NCI-H146 treated with DMSO at 0.1 percent for 48 hours (cell line): ENCODE measurements around the gene PRKCA.
"Not testable (repeated sequence)": the region's sequence is repeated elsewhere in the genome, so short reads cannot be mapped to it uniquely, and the experiment has no call there.

Source experiments
- DNase-seq: peaks from one replicate; lab custom pipeline; 2025; ENCODE audit not compliant: unreplicated experiment; lab: John Stamatoyannopoulos, UW

The PRKCA gene

DNA sequence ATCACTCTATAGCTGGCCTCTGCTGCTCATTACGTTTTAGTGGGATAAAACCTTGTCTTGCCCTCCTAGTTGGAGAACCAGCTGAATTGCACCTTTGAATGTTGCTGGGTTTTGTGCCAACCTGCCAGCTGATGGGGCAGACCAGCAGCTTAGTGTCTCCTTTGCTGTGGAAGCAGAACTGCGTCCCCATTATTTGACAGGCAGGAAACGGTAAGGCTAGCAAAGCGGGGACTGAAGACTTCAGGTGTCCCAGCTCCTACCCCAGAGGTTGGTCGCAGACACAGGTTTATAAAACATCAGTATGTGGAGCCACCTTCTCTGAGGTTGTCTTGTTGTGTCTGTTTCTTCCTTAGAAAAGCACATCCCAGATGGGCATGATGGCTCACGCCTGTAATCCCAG is 158.1 kb downstream of the PRKCA start:
- no peak for DNase-seq

DNA sequence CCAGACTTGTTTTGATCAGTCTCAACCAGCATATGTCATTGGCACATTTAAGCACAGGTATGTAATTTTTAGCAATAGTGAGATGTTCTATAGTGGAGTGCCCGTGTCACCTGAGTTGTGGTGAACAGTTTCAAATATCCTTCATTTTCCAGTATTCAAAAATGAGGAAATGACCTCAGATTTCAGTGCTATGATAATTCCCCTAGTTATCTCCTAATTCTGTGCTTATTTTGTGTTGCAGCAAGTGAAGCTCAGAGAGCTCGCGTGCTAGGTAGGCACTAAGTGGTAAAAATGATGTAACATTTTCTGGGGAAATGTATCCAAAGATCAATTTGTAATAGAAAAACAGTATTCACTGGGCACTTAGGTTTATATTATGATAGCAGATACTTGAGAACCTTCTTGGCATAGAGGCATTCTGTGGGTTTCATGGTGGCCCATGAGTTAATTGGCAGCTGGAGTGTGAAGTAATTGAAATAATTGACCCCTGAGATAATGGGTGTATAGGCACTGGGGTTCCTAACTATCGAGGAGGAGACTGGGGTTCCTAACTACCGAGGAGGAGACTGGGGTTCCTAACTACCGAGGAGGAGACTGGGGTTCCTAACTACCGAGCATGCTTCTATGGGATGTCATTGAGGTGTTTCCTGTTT is 159.1 kb downstream of the PRKCA start:
- no peak for DNase-seq

DNA sequence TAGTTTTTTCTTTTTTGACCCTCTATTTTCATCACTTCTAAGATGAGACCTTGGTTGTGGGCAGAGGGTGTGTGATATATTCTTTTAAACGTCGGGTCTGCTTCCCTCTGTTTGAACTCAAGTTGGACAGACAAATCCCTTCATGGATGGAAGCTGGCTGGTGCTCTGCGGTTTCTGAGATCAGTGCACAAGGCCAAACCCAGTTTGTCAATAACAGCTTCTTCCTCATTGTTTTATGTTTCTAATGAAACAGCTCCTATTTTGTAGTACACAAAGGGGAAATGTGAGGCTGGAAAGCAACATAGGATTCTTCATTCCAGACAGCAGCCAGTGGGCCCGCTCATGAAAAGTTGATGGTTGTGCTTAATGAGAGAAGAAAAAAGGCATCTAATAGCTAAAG is 159.6 kb downstream of the PRKCA start:
- no peak for DNase-seq

DNA sequence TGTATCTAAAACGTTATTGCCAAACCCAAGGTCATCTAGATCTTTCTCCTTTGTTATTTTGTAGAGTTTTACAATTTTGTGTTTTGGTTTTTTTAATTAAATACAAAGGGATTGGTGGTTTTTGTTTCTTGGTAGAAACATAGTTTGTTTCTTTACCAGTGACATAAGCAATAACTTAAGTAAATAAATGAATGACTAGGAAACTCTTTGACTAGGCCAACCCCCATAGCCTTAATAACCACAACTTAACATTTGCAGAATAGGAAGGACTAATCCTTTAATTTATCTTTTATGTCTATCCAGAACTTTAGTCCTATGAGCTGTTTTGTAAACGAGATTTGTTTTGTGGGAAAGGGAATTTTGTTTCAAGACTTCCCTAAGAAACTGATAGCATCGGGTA is 162.5 kb downstream of the PRKCA start:
- no peak for DNase-seq

DNA sequence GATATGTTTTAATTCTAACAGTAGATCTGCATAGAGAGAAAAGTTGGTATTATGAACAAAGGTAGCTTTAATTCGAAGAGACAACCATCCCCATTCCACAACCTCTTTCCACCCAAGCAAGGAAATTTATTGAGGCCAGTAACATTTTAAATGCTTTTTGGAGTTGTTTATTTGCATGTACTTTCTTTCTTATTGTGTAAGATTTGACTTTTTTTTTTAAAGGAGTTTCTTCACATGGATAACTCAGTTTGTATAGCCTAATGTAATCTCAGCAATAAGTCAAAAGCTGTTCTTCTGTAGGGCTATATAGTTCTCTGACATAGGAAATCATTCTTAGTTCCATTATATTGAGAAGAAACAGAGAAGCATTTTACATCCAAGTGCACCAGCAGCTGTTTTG is 163.3 kb downstream of the PRKCA start:
- no peak for DNase-seq

DNA sequence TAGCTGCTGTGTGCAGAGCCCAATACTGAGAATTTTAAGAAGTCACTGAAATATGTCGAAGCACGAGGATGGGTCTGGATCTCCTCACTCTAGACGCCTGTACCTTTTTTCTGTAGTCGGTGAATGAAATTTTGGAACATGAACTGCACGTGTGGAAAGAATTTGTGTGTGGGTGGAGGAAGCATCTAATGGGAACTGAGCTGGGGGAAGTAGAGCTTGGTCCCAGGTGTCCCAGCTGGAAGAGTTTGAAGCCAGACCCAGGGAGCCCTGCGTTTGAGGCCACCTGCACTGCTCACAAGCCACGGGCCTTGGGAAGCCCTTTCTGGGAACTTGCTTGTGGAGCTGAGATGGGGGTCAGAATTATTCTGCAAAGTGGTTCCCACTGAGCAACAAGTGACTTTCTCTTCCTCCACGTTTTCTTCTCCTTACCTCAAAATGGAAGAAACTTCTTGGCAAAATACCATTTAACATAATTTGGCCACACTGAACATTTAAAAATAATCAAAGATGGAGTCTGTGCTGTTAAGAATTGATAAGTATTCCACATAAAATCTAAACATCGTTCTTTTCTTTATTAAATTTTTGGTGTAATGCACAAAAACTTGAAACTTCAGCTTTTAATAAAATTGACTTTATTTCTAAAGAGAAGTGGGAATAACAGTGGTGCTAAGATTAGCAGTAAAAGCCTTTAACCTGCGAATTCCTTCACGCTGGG is 163.8 kb downstream of the PRKCA start:
- DNase-seq: no peak

DNA sequence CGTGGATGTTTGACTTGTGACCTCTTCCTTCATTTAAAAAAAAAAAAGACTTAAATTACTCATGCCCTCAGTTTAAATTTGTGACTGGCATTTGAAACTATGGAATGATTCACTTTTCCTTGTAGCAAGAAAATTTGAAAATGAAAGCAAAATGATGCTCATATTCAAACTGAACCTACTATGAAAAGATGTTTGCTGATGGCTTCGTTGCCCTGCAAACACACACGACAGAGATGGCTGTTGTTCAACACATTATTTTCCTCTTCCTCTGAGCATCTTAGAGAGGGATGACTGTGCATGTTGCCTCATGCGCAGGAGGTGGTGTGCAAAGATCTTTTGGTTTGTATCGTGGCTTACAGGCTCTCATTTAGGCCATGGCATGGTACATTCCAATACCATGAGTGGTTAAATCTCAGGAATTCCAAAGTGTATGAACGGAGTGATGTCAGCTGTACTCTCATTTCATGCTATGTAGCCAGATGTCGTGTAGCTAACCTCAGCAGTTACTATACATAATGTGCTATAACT is 164.5 kb downstream of the PRKCA start:
- DNase-seq: no peak

DNA sequence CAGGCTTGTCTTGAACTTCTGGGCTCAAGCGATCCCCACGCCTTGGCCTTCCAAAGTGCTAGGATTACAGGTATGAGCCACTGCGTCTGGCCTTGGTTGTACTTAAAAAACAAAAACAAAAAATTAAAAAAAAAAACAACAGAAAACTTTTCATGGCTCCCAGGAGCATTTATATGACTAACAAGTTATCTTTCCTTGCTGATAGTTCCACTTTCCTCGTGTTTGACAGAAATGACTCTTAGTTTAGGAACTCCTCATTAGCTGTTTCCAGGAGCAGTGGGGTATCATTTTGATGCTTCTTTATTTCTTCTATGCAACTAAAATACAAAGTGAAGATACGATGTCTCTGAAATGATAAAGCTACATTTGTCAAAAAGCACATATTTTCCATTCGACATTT is 165.4 kb downstream of the PRKCA start:
- no peak for DNase-seq

DNA sequence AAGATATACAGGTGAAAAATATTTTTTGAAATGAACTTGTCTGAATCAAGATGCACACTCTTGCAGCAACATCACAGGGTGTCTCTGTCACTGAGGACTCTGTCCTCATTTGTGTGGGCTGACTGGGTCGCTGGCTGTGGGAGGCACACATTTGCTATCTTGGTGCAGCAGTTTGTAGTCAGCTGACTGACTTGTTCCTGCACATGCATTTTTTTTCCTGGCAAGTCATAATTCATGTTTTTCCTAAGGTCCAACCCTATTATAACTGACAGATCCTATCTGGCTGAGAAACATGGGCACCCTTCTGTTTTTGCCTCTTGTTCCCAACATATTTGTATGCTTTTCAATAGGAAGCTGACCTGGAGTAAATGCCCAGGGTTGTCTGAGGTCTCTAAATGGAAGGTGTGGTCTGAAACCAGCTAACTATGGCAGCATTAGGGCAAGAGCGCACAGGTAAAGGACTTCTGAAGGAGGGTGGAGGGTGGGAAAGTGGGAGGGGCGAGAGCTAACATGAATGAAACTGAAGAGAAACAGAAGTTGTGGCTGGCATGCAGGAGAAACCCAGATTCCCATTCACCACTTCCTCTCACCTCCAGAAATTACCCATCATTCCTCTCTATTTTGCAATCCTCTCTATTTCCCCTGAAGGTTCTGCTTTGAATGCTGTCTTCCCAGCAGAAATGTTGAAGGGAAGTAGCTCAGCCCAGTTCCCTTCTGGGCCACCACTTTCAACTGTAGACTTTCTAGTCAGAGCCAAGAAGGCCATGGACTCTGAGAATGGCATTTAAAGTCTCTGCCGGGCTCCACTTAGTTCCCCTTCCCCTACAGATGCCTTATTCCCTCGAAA is 166.1 kb downstream of the PRKCA start:
- DNase-seq: no peak

DNA sequence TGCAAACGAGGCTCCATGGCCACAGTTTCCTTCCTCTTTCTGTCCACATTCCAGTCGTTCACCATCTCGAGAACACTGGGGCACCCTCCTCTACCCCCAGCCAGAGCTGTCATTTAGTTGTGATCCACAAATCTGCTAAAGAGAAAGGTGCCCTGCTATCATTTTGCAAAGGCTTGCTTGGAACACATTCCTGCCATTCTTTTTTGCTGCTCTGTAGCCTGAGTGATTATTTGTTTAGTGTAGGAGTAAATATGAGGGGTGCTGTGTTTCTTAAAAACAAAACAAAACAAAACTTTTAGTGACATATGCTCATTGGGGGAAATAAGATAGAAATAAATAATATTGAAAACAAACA is 166.7 kb downstream of the PRKCA start:
- DNase-seq: no peak

DNA sequence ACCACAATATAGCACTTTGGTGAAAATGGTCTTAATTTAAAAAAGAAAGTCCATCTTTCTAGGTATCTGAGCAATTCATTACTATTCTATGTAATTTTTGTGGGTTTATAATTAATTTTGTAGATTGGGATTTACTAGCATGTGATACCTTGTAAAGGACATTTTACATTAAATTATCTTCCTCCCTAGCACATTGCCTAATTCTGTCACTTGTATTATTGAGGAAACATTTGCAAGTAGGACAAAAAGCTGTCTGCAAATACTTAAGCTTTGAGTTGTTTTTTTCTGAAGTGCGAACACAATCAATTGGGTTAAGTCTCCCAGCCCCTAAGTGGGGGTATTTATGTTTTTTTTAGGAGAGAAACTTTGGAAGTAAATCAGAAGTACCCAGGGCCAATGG is 167.0 kb downstream of the PRKCA start:
- DNase-seq: no peak

DNA sequence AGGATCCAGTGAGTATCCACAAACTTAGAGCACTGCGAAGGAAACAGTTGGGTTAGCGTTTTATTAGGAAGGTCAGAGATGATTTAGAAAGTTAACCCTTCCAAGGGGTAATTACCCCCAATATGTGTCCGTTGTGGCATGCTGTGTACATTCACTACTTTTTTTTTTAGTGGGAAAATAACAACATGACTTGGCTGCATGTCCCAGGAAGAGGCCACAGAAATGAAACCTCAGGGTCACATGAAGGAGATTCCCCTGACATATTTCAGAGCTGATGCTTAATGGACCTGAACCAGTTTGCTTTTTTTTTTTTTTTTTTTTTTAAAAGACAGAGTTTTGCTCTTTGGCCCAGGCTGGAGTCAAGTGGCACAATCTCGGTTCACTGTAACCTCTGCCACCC is 167.5 kb downstream of the PRKCA start:
- no peak for DNase-seq

DNA sequence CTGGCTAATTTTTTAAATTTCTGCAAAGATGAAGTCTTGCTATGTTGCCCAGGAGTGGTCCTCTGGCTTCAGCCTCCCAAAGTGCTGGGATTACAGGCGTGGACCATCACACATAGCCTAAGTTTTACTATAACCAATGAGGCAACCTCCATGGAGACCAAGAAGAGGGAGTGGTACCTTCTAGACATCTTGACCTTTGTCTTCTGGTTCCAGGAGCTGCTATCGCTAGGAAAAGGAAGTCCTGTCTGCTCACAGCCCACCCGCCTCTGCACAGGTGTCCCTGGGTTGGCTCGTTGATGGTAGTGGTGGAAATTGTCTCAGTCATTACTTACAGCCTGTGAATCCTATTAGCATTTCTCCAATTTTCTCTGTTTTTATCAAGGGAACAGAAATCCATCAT is 169.7 kb downstream of the PRKCA start:
- no peak for DNase-seq

DNA sequence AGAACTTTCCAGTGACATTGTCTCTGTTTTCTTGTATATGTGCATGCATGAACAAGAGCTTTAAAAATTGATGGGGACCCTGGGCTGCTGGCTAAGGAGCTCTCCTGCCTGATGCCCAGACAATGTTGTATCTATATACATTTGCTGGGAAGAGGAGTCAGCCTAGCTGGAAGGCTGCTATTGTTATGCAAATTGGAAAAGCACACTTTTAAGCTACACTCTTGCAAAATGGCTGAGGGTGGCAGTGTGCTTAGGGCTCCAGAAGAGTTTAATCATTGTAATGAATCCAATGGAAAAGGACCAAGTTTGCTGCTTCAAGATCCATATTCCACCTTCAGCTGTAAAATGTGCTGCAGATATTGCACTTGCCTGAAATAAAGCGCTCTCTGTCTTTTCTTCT is 171.8 kb downstream of the PRKCA start:
- DNase-seq: no peak

DNA sequence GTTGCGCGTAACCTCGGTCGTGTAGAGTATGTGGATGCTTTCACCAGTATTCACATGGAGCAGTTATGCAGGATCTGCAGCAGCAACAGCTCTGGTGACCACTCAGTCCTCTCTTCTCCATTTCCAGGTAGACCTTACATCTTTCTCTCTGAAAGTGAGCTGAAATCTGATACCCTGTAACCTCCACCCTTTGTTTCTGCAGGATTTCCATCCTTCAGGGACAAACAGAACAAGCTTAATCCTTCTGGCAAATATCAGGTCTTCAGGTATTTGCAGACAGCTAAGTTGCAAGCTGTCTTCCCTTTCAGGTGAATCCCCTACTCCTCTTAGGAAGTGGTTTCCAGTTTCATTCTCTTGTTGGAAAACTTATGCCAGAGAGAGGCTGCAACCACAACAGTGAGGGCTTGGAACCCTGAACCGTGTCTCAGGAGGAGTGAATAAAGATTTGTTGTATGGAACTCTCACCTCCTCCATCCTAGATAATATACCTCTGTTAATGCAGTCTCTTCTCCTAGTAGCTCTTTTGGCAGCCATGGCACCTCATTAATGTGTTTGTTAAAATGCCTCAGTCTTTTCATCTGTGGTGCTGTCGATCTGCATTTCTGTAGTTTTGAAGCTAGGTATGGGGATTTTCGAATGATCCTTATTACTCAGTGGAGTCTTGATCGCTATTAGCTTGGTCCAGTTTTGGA is 172.5 kb downstream of the PRKCA start:
- DNase-seq: no peak

DNA sequence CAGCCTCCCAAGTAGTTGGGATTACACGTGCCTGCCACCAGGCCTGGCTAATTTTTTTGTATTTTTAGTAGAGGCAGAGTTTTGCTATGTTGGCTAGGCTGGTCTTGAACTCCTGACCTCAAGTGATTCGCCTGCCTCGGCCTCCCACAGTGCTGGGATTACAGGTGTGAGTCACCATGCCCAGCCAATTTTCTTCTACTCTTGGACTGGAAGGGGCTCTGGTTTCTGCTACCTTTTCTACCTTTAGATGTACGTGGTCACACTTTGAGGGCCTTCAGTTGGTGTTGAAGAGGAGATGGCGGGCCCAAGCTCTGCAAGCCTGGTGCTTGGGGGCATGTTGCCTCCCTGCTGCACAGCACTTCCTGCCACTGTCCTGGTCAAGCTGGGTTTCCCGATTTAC is 173.6 kb downstream of the PRKCA start:
- DNase-seq: no peak

DNA sequence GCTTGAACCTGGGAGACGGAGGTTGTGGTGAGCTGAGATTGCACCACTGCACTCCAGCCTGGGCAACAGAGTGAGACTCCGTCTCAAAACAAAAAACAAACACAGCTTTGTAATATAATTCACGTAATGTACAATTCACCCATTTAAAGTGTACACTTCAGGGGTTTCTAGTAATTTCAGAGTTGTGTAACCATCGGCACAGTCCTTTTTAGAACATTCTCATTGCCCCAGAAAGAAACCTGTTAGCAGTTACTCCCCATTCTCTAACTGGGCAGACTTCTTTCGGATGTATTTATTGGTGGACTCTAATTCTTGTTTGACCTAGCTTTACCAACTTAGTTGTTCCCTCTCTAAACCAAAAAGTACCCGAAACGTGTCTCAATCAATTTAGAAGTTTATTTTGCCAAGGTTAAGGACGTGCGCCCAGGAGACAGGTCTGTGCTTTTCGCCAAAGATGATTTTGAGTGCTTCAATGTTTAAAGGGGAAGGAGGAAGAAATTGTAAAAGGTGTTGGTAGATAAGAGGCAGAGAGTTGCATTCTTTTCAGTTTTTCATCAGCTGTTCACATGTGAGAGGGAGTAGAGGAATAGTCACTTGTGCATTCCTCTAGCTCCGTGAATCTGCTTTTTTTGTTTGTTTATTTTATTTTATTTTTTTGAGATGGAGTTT is 175.3 kb downstream of the PRKCA start:
- no peak for DNase-seq

DNA sequence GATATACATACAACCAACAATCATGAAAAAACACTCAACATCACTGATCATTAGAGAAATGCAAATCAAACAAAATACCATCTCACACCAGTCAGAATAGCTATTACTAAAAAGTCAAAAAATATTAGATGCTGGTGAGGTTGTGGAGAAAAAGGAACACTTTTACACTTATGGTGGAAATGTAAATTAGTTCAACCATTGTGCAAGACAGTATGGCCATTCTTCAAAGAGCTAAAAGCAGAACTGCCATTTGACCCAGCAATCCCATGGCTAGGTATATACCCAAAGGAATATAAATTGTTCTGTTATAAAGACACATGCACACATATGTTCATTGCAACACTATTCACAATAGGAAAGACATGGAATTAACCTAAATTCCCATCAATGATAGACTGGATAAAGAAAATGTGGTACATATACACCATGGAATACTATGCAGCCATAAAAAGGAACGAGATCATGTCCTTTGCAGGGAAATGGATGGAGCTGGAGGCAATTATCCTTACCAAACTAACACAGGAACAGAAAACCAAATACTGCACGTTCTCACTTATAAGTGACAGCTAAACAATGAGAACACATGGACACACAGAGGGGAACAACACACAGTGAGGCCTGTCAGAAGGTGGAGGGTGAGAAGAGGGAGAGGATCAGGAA is 176.9 kb downstream of the PRKCA start:
- DNase-seq: not testable (repeated sequence)

DNA sequence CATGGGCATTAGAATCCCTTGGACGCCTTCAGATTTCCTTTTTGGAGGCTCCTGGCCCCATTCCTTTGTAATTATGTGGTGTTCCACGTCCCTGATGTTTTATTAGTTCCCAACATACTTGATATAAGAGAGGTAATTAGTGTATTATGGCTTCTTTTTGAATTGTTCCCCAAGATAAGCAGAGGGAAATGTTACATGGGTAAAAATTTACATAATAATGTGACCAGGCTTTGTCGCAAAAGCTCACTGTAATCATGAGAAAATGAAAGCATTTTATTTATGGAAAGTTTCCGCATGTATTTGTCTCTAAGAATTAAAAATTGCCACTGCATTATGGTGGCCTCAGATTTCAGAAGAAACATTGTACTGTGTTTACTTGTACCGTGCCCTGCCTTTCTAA is 177.8 kb downstream of the PRKCA start:
- DNase-seq: no peak

DNA sequence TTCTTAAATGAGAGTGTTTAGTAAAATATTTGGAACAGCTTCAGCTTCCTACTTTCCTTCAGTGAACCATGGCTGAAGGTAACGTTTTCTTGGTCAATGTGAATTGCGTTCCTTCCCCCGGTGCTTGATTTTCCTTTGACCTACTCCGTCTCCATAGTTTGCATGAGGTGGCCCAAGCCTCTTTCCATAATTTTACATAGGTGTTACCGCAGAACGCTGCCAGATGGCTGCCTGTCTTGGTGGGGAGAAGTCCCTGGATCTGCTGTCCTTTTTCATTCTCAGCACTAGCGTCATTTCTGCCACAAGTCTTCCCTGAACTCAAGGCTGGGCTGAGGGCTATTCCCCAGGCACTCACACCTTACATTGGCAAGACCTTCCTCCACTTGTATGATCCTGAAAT is 178.4 kb downstream of the PRKCA start:
- no peak for DNase-seq
